ENCODE results near the gene APBA1. TPM values are rescaled to one million over a fixed set of nuclear protein-coding genes. Genes with fewer than 3 reads are reported as not detected.

Gene APBA1
- total RNA-seq (1 to 10 TPM in 2 of 5 donors, under 1 TPM in 3; 0.51 to 1.8 (median 0.78) TPM), total RNA-seq (0.05 to 2.8 (median 1.3) reads per million in 29 experiments)
- 0.79 TPM for total RNA-seq (2013)

DNA sequence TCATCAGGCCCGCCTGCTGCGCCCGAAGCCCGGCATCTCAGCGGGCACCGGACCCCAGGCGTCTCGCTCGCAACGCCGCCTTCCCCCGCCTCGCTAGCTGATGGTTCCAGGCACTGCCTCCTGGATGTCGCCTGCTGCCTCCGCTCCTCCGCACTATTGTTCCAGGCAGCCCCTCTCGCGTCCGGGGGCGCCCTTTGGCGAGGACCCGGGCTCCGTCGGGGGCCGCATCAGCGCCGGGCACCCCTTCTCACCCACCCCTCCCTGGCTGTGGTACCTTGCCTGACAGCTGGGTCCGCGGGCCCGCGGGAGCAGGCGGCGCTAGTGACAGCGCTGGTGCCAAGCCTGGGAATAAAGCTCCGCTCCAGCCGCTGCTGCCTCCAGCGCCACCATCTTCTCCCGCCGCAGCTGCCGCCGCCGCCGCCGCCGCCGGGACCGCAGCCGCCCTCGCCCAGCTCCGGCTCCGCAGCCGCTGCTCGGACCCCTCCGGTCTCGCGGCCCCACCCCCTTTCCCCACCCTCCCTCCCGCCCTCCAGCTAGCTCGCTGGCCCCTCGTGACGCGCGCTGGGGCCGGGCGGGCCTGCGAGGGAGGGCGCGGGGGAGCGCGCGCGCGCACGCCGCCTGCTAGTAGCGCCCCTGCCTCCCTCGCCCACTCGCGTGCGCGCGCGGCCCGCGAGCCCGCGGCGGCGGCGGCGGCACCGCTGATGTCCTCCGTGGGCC, at the start of gene APBA1:
Gene APBA1 (minus strand): TSS at position 493 of the 717 bp plus-strand sequence.
- Histone ChIP-seq H3K9me3 (no peaks in the 10 kb centered on the region), H3K27me3 (replicated peaks in 1 of 2; ENCODE audit: control insufficient read depth in 2 of 2, extremely low read depth in 1 of 2, insufficient read depth in 2 of 2, low read length in 1 of 2) (peaks cover 3 to 27% of the 10 kb centered on the region in 2 experiments), H3K4me3 (ENCODE audit: control insufficient read depth in 1 of 2, extremely low read depth in 1 of 2, low read length in 1 of 2) (peak within 1 kb of the TSS; percentile 57 to 80), H3K36me3 (ENCODE audit: control insufficient read depth in 2 of 2, extremely low read depth in 1 of 2, insufficient read depth in 1 of 2, low read length in 1 of 2) (no peaks in the 10 kb centered on the region), H3K4me1 (ENCODE audit: control insufficient read depth in 1 of 2, extremely low read depth in 1 of 2, insufficient read depth in 2 of 2, low read length in 2 of 2) (peaks cover 14 to 17% of the 10 kb centered on the region in 2 experiments), H3K27ac (ENCODE audit: low read length) (no peak within 1 kb of the TSS)
- DNase-seq (peak in 32 of 35 experiments; percentile 3 to 71 (median 30)), ATAC-seq (replicated peaks in 1 of 4) (peak; percentile 69 to 73 (median 72))
- under 1% methylated on average over 88 of the region's 92 CpGs for WGBS (ENCODE audit: insufficient coverage)
- H3K4me3 Mint-ChIP-seq = peak within 1 kb of the TSS; percentile 82 to 88 (median 82)
- no peak within 1 kb of the TSS for H3K27ac Mint-ChIP-seq
- H3K9me3 Mint-ChIP-seq = no peaks in the 10 kb centered on the region
- H3K4me1 Mint-ChIP-seq = peaks cover 20 to 36% (median 28%) of the 10 kb centered on the region in 3 donors
- H3K27me3 Mint-ChIP-seq = peaks cover 8 to 15% of the 10 kb centered on the region in 2 donors
- POLR2A ChIA-PET = interaction anchor here in 1 of 2 donors (0.6 kb wide), 1 partner anchor 508 kb away, joined by 12 read pairs; no protein-coding TSS in a partner anchor
- CTCF ChIA-PET = interaction anchor here (1.4 to 2.1 kb wide), 3 partner anchors 20 to 89 kb away, joined by 3 to 5 read pairs (median 5); partner anchors contain the start of gene PTAR1 (in 1 of the 2)
- H3K36me3 Mint-ChIP-seq = no peaks in the 10 kb centered on the region

DNA sequence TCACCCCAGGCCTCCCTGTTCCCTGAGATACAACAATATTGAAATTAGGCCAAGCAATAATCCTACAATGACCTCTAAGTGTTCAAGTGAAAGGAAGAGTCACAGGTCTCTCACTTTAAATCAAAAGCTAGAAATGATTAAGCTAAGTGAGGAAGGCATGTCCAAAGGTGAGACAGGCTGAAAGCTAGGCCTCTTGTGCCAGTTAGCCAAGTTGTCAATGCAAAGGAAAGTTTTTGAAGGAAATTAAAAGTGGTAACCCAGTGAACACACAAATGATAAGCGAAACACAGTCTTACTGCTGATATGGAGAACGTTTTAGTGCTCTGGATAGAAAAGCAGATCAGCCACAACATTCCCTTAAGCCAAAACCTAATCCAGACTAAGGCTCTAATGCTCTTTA, 47.8 kb upstream of the APBA1 start:
- Mint-ChIP-seq H3K9me3 (no peaks in the 10 kb centered on the region), H3K4me3 (no peak overlapping the region), H3K27me3 (no peaks in the 10 kb centered on the region), H3K4me1 (no peaks in the 10 kb centered on the region), H3K36me3 (peaks cover 79% of the 10 kb centered on the region), H3K27ac (no peak overlapping the region)
- ATAC-seq (replicated peaks in 1 of 4) = no peak
- Histone ChIP-seq H3K4me1 (ENCODE audit: control insufficient read depth in 1 of 2, extremely low read depth in 1 of 2, insufficient read depth in 2 of 2, low read length in 2 of 2) (no peaks in the 10 kb centered on the region), H3K36me3 (ENCODE audit: control insufficient read depth in 2 of 2, extremely low read depth in 1 of 2, insufficient read depth in 1 of 2, low read length in 1 of 2) (peaks cover 6 to 30% of the 10 kb centered on the region in 2 donors), H3K9me3 (no peaks in the 10 kb centered on the region), H3K27ac (ENCODE audit: low read length) (no peak overlapping the region), H3K4me3 (ENCODE audit: control insufficient read depth in 1 of 2, extremely low read depth in 1 of 2, low read length in 1 of 2) (no peak overlapping the region), H3K27me3 (replicated peaks in 1 of 2; ENCODE audit: control insufficient read depth in 2 of 2, extremely low read depth in 1 of 2, insufficient read depth in 2 of 2, low read length in 1 of 2) (no peaks in the 10 kb centered on the region)
- ChIA-PET POLR2A (no interaction called here), CTCF (interaction anchor here in 1 of 2 donors (0.6 kb wide), 1 partner anchor 112 kb away, joined by 10 read pairs; no protein-coding TSS in a partner anchor)
- no peak for DNase-seq
- WGBS (ENCODE audit: insufficient coverage) = no CpG with 5 or more reads among the region's 2 CpGs

DNA sequence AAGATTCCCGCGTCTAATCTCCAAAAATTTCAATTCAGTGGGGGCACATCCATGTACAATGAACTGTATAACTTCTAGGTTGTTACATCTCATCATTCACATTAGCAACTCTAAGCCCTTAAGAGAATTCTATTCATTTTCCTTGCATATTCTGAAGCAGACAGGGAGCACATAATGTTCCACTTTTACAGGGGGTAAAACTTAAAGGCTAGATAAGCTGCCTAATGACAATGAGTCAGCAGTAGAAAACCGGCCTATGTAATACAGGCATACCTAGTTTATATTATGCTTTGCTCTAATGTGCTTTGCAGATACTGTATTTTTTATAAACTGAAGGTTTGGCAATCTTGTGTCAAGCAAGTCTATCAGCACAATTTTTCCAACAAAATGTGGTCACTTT, 47.2 kb upstream of the APBA1 start:
- ChIA-PET CTCF (interaction anchor here in 1 of 2 donors (0.6 kb wide), 1 partner anchor 113 kb away, joined by 10 read pairs; no protein-coding TSS in a partner anchor), POLR2A (no interaction called here)
- ATAC-seq (replicated peaks in 1 of 4) = no peak
- Histone ChIP-seq H3K36me3 (ENCODE audit: control insufficient read depth in 2 of 2, extremely low read depth in 1 of 2, insufficient read depth in 1 of 2, low read length in 1 of 2) (peaks cover 6 to 25% of the 10 kb centered on the region in 2 donors), H3K9me3 (no peaks in the 10 kb centered on the region), H3K27me3 (replicated peaks in 1 of 2; ENCODE audit: control insufficient read depth in 2 of 2, extremely low read depth in 1 of 2, insufficient read depth in 2 of 2, low read length in 1 of 2) (no peaks in the 10 kb centered on the region), H3K27ac (ENCODE audit: low read length) (no peak overlapping the region), H3K4me3 (ENCODE audit: control insufficient read depth in 1 of 2, extremely low read depth in 1 of 2, low read length in 1 of 2) (no peak overlapping the region), H3K4me1 (ENCODE audit: control insufficient read depth in 1 of 2, extremely low read depth in 1 of 2, insufficient read depth in 2 of 2, low read length in 2 of 2) (no peaks in the 10 kb centered on the region)
- DNase-seq = no peak
- Mint-ChIP-seq H3K27ac (no peak overlapping the region), H3K27me3 (no peaks in the 10 kb centered on the region), H3K4me1 (no peaks in the 10 kb centered on the region), H3K4me3 (no peak overlapping the region), H3K9me3 (no peaks in the 10 kb centered on the region), H3K36me3 (peaks cover 80% of the 10 kb centered on the region)
- no CpG with 5 or more reads among the region's 3 CpGs for WGBS (ENCODE audit: insufficient coverage)

DNA sequence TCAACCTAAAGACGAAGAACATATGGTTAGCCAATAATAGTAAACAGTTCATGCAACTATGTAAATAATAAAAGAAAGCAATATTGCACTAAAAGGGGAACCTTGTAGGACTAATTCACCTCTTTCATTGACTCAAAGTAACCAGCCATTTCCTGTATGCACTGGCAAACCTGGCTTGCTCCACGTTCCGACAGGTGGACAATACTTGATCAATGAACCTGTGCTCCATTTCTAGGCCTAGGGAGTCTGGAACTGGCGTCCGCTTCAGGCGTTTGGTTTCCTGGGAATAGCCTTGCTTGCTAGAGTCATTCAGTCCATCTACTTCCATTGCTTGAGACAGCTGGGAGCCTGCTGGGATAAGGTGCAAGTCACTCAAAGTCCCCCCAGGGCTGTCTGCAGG, 46.0 kb upstream of the APBA1 start:
- Histone ChIP-seq H3K36me3 (ENCODE audit: control insufficient read depth in 2 of 2, extremely low read depth in 1 of 2, insufficient read depth in 1 of 2, low read length in 1 of 2) (peaks cover 6 to 20% of the 10 kb centered on the region in 2 donors), H3K27me3 (replicated peaks in 1 of 2; ENCODE audit: control insufficient read depth in 2 of 2, extremely low read depth in 1 of 2, insufficient read depth in 2 of 2, low read length in 1 of 2) (no peaks in the 10 kb centered on the region), H3K9me3 (no peaks in the 10 kb centered on the region), H3K27ac (ENCODE audit: low read length) (no peak overlapping the region), H3K4me1 (ENCODE audit: control insufficient read depth in 1 of 2, extremely low read depth in 1 of 2, insufficient read depth in 2 of 2, low read length in 2 of 2) (no peaks in the 10 kb centered on the region), H3K4me3 (ENCODE audit: control insufficient read depth in 1 of 2, extremely low read depth in 1 of 2, low read length in 1 of 2) (no peak overlapping the region)
- WGBS (ENCODE audit: insufficient coverage) = 93% methylated on average over 5 of the region's 6 CpGs
- no peaks in the 10 kb centered on the region for H3K27me3 Mint-ChIP-seq
- H3K4me1 Mint-ChIP-seq = no peaks in the 10 kb centered on the region
- ChIA-PET POLR2A (no interaction called here), CTCF (no interaction called here)
- no peak for ATAC-seq (replicated peaks in 1 of 4)
- no peak for DNase-seq
- H3K27ac Mint-ChIP-seq = no peak overlapping the region
- H3K36me3 Mint-ChIP-seq = peaks cover 80% of the 10 kb centered on the region
- no peaks in the 10 kb centered on the region for H3K9me3 Mint-ChIP-seq
- no peak overlapping the region for H3K4me3 Mint-ChIP-seq

DNA sequence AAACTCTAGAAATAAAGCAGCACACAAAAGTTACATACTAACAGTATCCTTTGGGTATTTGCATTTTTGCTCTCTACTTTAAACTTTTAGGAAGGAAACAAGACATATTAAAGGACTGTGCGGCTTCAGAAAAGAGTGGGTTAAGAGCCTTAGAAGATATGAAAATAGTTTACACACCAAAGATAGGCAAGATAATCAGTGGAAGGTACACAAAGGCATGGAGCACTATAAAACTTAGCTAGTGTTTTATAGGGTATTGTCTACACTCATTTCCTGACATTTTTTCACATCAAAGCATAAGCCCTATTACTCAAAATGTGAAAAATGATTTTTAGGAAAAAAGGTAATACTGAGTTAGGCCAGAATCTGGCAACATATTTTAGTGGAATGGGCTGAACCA, 43.7 kb upstream of the APBA1 start:
- ChIA-PET POLR2A (no interaction called here), CTCF (no interaction called here)
- H3K27me3 ChIP-seq (replicated peaks in 1 of 2; ENCODE audit: control insufficient read depth in 2 of 2, extremely low read depth in 1 of 2, insufficient read depth in 2 of 2, low read length in 1 of 2) = no peaks in the 10 kb centered on the region
- peaks cover 6 to 20% of the 10 kb centered on the region in 2 donors for H3K36me3 ChIP-seq (ENCODE audit: control insufficient read depth in 2 of 2, extremely low read depth in 1 of 2, insufficient read depth in 1 of 2, low read length in 1 of 2)
- no CpG with 5 or more reads among the region's 1 CpG for WGBS (ENCODE audit: insufficient coverage)
- H3K4me1 ChIP-seq (ENCODE audit: control insufficient read depth in 1 of 2, extremely low read depth in 1 of 2, insufficient read depth in 2 of 2, low read length in 2 of 2) = no peaks in the 10 kb centered on the region
- H3K27ac ChIP-seq (ENCODE audit: low read length) = no peak overlapping the region
- ATAC-seq (replicated peaks in 1 of 4) (no peak), DNase-seq (no peak)
- Mint-ChIP-seq H3K4me3 (no peak overlapping the region), H3K27ac (no peak overlapping the region), H3K36me3 (peaks cover 76% of the 10 kb centered on the region), H3K9me3 (no peaks in the 10 kb centered on the region), H3K27me3 (no peaks in the 10 kb centered on the region), H3K4me1 (no peaks in the 10 kb centered on the region)
- H3K9me3 ChIP-seq = no peaks in the 10 kb centered on the region
- H3K4me3 ChIP-seq (ENCODE audit: control insufficient read depth in 1 of 2, extremely low read depth in 1 of 2, low read length in 1 of 2) = no peak overlapping the region

DNA sequence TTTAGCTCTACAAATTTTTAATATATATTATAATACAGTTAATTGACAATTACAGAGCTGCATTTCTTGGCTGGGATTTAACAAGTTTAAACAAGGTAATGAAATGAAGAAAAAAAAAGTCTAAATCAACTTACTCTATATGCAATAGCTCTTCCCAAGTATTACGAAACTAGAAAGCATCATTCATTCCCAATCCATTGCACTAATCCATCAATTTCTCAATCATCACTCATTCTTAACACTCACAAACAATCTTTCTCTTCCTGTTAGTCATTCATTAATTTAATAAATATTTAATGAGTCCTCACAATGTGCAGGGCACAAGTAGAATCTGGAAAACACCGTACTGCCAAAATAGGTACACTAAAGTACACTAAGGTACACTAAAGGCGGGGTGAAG, 42.9 kb upstream of the APBA1 start:
- H3K27ac Mint-ChIP-seq = no peak overlapping the region
- ChIA-PET POLR2A (interaction anchor here in 1 of 2 donors (0.5 kb wide), 1 partner anchor 936 kb away, joined by 3 read pairs; no protein-coding TSS in a partner anchor), CTCF (interaction anchor here in 1 of 2 donors (0.6 kb wide), 1 partner anchor 95 kb away, joined by 4 read pairs; no protein-coding TSS in a partner anchor)
- DNase-seq (no peak), ATAC-seq (replicated peaks in 1 of 4) (no peak)
- no peaks in the 10 kb centered on the region for H3K27me3 ChIP-seq (replicated peaks in 1 of 2; ENCODE audit: control insufficient read depth in 2 of 2, extremely low read depth in 1 of 2, insufficient read depth in 2 of 2, low read length in 1 of 2)
- no peak overlapping the region for H3K27ac ChIP-seq (ENCODE audit: low read length)
- no CpG with 5 or more reads among the region's 3 CpGs for WGBS (ENCODE audit: insufficient coverage)
- no peaks in the 10 kb centered on the region for H3K9me3 ChIP-seq
- H3K4me3 ChIP-seq (ENCODE audit: control insufficient read depth in 1 of 2, extremely low read depth in 1 of 2, low read length in 1 of 2) = no peak overlapping the region
- peaks cover 74% of the 10 kb centered on the region for H3K36me3 Mint-ChIP-seq
- H3K27me3 Mint-ChIP-seq = no peaks in the 10 kb centered on the region
- H3K9me3 Mint-ChIP-seq = no peaks in the 10 kb centered on the region
- no peaks in the 10 kb centered on the region for H3K4me1 ChIP-seq (ENCODE audit: control insufficient read depth in 1 of 2, extremely low read depth in 1 of 2, insufficient read depth in 2 of 2, low read length in 2 of 2)
- H3K4me3 Mint-ChIP-seq = no peak overlapping the region
- H3K36me3 ChIP-seq (ENCODE audit: control insufficient read depth in 2 of 2, extremely low read depth in 1 of 2, insufficient read depth in 1 of 2, low read length in 1 of 2) = peaks cover 6 to 20% of the 10 kb centered on the region in 2 donors
- H3K4me1 Mint-ChIP-seq = no peaks in the 10 kb centered on the region

Data from T-cell (primary cell).